Endothelial cell of umbilical vein (primary cell): ENCODE measurements around the gene MAML3.

Experiments
- CTCF ChIP-seq, 2 donors: IDR thresholded peaks; 1 replicate in 1 of 2; 2 replicates in 1 of 2; pipeline ENCODE4 v1.5.1; 2011; ENCODE audit warnings: low read length in 2 of 2, mild to moderate bottlenecking in 2 of 2, moderate library complexity in 2 of 2, control low read depth in 1 of 2, inconsistent platforms in 1 of 2, low read depth in 1 of 2; ENCODE audit not compliant: insufficient read depth in 1 of 2; ENCODE audit errors: extremely low read depth in 1 of 2
- EZH2 ChIP-seq: IDR thresholded peaks from 2 replicates; pipeline ENCODE4 v1.6.1; 2012; ENCODE audit warnings: borderline replicate concordance, low read depth, mild to moderate bottlenecking, moderate library complexity, low read length, inconsistent platforms; ENCODE audit not compliant: severe bottlenecking
- FOS ChIP-seq: IDR thresholded peaks from 2 replicates; pipeline ENCODE4 v1.6.1; 2011; ENCODE audit warnings: mild to moderate bottlenecking, low read length, moderate library complexity, borderline replicate concordance; ENCODE audit not compliant: insufficient read depth
- GATA2 ChIP-seq: IDR thresholded peaks from 2 replicates; pipeline ENCODE4 v1.7.0; 2011; ENCODE audit warnings: low read depth, mild to moderate bottlenecking, moderate library complexity, mixed read lengths, low read length; ENCODE audit not compliant: insufficient read length, insufficient read depth
- JUN ChIP-seq: IDR thresholded peaks from 2 replicates; pipeline ENCODE4 v1.6.1; 2011; ENCODE audit warnings: borderline replicate concordance, low read depth; ENCODE audit not compliant: insufficient read length, insufficient read depth
- MAX ChIP-seq: IDR thresholded peaks from 2 replicates; pipeline ENCODE4 v1.6.1; 2011; ENCODE audit not compliant: insufficient read depth, insufficient read length
- MYC ChIP-seq: IDR thresholded peaks from one replicate; pipeline ENCODE4 v1.6.1; 2011; ENCODE audit warnings: mild to moderate bottlenecking, low read depth, low read length
- POLR2A ChIP-seq: IDR thresholded peaks from 2 replicates; pipeline ENCODE4 v1.6.1; 2012; ENCODE audit warnings: low read depth, mild to moderate bottlenecking, control low read depth, low read length
- POLR2AphosphoS5 ChIP-seq: IDR thresholded peaks from 2 replicates; pipeline ENCODE4 v1.6.1; 2012; ENCODE audit warnings: low read depth, mild to moderate bottlenecking, control low read depth, low read length, moderate library complexity; ENCODE audit not compliant: insufficient read depth

GRCh38 chr4:139738846-139739613 is 415.0 kb downstream of the MAML3 start:
- TF ChIP-seq CTCF (IDR thresholded peaks at IDR 0.05; ENCODE audit: extremely low read depth in 1 of 2, insufficient read depth in 1 of 2, low read depth in 1 of 2, low read length in 2 of 2) (no peak), POLR2A (no peak), FOS (no peak), MAX (no peak), POLR2AphosphoS5 (no peak), EZH2 (no peak), MYC (no peak), JUN (no peak), GATA2 (no peak)
